T follicular helper cell (primary cell): ENCODE data around the gene DAPK1.

Source experiments
- DNase-seq: peaks from one replicate; pipeline ENCODE4 v3.0.0-alpha.2; 2020; ENCODE audit warnings: low read depth

DAPK1 gene

GRCh38 chr9:87593359-87593980 is 95.8 kb downstream of the DAPK1 start:
- DNase-seq: no peak

GRCh38 chr9:87594194-87594593 is 96.5 kb downstream of the DAPK1 start:
- no peak for DNase-seq

GRCh38 chr9:87594662-87595061 is 97.0 kb downstream of the DAPK1 start:
- no peak for DNase-seq

GRCh38 chr9:87595610-87596009 is 97.9 kb downstream of the DAPK1 start:
- no peak for DNase-seq

GRCh38 chr9:87596862-87597261 is 99.2 kb downstream of the DAPK1 start:
- no peak for DNase-seq

- DNase-seq: no peak
These were observed 100.2 kb downstream of the DAPK1 start for GRCh38 chr9:87597710-87598443.

- no peak for DNase-seq
These were observed 102.4 kb downstream of the DAPK1 start for GRCh38 chr9:87599901-87600610.

- DNase-seq: no peak
These were observed 103.5 kb downstream of the DAPK1 start for GRCh38 chr9:87601176-87601575.

- DNase-seq: no peak
These were observed 103.9 kb downstream of the DAPK1 start for GRCh38 chr9:87601595-87601994.

GRCh38 chr9:87602933-87603643 is 105.4 kb downstream of the DAPK1 start:
- DNase-seq: no peak

- DNase-seq: no peak
These were observed 106.3 kb downstream of the DAPK1 start for GRCh38 chr9:87603854-87604490.

GRCh38 chr9:87604886-87605588 is 107.4 kb downstream of the DAPK1 start:
- no peak for DNase-seq

GRCh38 chr9:87605676-87606075 is 108.0 kb downstream of the DAPK1 start:
- no peak for DNase-seq

GRCh38 chr9:87606841-87607521 is 109.3 kb downstream of the DAPK1 start:
- DNase-seq: no peak

- DNase-seq: no peak
These were observed 110.2 kb downstream of the DAPK1 start for GRCh38 chr9:87607859-87608258.

GRCh38 chr9:87609002-87609401 is 111.3 kb downstream of the DAPK1 start:
- DNase-seq: no peak

- DNase-seq: no peak
These were observed 111.8 kb downstream of the DAPK1 start for GRCh38 chr9:87609486-87609885.

GRCh38 chr9:87610200-87611155 is 112.8 kb downstream of the DAPK1 start:
- DNase-seq: no peak

GRCh38 chr9:87611776-87612175 is 114.1 kb downstream of the DAPK1 start:
- no peak for DNase-seq

- no peak for DNase-seq
These were observed 114.9 kb downstream of the DAPK1 start for GRCh38 chr9:87612536-87612935.
